ENCODE results near the gene IL1RAPL2.

The IL1RAPL2 gene

DNA sequence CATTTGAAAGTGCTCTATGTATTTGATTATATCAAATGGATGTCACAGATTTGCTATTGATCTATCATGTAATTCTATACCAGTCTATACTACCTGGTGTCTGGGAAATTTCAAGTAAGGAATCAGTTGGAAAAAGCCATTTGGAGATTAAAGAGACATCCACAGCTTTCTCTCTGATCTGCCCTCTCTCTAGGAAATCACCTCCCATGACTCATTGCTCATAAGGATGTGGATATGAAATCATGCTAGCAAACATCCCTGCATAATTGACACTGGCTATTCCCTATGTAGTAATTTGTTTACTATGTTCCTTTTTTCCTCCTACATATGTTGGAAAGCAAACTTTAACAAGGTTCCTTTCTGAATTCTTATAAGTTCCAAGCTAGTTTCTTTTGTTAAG, 560.2 kb downstream of the IL1RAPL2 start:
- Histone ChIP-seq H3K27me3 (ENCODE audit: control insufficient read depth, low read length) (no peaks in the 10 kb centered on the region), H3K36me3 (ENCODE audit: control insufficient read depth, low read length) (no peaks in the 10 kb centered on the region), H4K20me1 (ENCODE audit: control insufficient read depth, insufficient read depth, low read depth, low read length) (no peaks in the 10 kb centered on the region), H3F3A (ENCODE audit: control insufficient read depth, insufficient read depth) (no peaks in the 10 kb centered on the region), H3K79me2 (ENCODE audit: control insufficient read depth, low read length) (no peaks in the 10 kb centered on the region), H3K27ac (ENCODE audit: low read depth, low read length) (no peak overlapping the region), H3K4me2 (ENCODE audit: low read length) (no peak overlapping the region), H3K9me2 (replicated peaks; ENCODE audit: control insufficient read depth, low read length) (no peaks in the 10 kb centered on the region), H3K9me3 (ENCODE audit: control insufficient read depth, insufficient read depth, low read length) (no peaks in the 10 kb centered on the region), H3K4me1 (ENCODE audit: control insufficient read depth, low read length) (no peaks in the 10 kb centered on the region), H3K4me3 (ENCODE audit: low read length) (no peak overlapping the region)
- TF ChIP-seq EZH2phosphoT487 (IDR thresholded peaks at IDR 0.05; ENCODE audit: borderline replicate concordance, low read length) = no peak
- TF ChIP-seq, protein P1, sequence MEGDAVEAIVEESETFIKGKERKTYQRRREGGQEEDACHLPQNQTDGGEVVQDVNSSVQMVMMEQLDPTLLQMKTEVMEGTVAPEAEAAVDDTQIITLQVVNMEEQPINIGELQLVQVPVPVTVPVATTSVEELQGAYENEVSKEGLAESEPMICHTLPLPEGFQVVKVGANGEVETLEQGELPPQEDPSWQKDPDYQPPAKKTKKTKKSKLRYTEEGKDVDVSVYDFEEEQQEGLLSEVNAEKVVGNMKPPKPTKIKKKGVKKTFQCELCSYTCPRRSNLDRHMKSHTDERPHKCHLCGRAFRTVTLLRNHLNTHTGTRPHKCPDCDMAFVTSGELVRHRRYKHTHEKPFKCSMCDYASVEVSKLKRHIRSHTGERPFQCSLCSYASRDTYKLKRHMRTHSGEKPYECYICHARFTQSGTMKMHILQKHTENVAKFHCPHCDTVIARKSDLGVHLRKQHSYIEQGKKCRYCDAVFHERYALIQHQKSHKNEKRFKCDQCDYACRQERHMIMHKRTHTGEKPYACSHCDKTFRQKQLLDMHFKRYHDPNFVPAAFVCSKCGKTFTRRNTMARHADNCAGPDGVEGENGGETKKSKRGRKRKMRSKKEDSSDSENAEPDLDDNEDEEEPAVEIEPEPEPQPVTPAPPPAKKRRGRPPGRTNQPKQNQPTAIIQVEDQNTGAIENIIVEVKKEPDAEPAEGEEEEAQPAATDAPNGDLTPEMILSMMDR (IDR thresholded peaks at IDR 0.05; ENCODE audit: low read depth, low read length, poor library complexity, severe bottlenecking) = no peak

DNA sequence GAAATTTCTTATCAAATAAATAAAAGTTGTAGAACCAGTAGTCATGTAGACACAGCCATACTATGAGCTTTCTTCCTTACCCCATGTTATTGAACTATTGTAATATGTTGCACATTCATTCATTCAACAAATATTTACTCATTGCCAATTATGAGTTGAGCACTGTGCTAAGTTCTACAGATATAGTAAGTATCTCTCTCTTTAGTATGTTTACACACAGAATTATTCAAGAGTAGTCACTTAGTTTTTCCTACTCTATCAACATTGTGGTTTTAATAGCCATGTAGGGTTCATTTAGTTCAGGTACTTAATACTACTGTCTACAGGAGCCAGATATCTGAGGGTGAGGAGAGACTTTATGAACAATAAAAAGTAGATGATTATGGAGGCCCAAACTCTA, 568.3 kb downstream of the IL1RAPL2 start:
- Histone ChIP-seq H3K27me3 (ENCODE audit: control insufficient read depth, low read length) (no peaks in the 10 kb centered on the region), H3K27ac (ENCODE audit: low read depth, low read length) (no peak overlapping the region), H3K4me1 (ENCODE audit: control insufficient read depth, low read length) (no peaks in the 10 kb centered on the region), H3F3A (ENCODE audit: control insufficient read depth, insufficient read depth) (no peaks in the 10 kb centered on the region), H3K9me2 (replicated peaks; ENCODE audit: control insufficient read depth, low read length) (no peaks in the 10 kb centered on the region), H3K4me3 (ENCODE audit: low read length) (no peak overlapping the region), H3K4me2 (ENCODE audit: low read length) (no peak overlapping the region), H3K79me2 (ENCODE audit: control insufficient read depth, low read length) (no peaks in the 10 kb centered on the region), H4K20me1 (ENCODE audit: control insufficient read depth, insufficient read depth, low read depth, low read length) (no peaks in the 10 kb centered on the region), H3K36me3 (ENCODE audit: control insufficient read depth, low read length) (no peaks in the 10 kb centered on the region), H3K9me3 (ENCODE audit: control insufficient read depth, insufficient read depth, low read length) (no peaks in the 10 kb centered on the region)
- no peak for TF ChIP-seq EZH2phosphoT487 (IDR thresholded peaks at IDR 0.05; ENCODE audit: borderline replicate concordance, low read length)
- TF ChIP-seq, protein P1 (IDR thresholded peaks at IDR 0.05; ENCODE audit: low read depth, low read length, poor library complexity, severe bottlenecking) = no peak

DNA sequence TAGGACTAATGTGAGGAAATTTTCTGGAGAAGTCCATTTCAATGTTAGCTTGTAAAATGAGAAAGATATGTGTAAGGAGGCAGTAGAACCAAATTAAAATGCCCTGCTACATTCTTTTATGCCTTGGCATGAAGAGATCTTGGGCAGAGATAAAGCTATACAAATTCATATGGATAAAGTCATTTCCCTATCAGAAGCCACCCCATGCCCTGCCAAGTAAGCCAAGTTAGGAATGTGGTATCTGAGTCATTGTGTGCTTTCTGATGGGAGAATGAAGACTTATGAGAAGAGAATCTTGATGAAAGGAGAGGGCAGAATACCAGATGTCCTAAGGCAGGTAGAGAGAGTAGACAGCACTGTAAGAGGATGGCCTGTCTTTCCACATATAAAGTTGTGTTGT, 570.8 kb downstream of the IL1RAPL2 start:
- Histone ChIP-seq H3K4me2 (ENCODE audit: low read length) (no peak overlapping the region), H3K9me3 (ENCODE audit: control insufficient read depth, insufficient read depth, low read length) (no peaks in the 10 kb centered on the region), H3K4me1 (ENCODE audit: control insufficient read depth, low read length) (no peaks in the 10 kb centered on the region), H3K9me2 (replicated peaks; ENCODE audit: control insufficient read depth, low read length) (no peaks in the 10 kb centered on the region), H3K4me3 (ENCODE audit: low read length) (no peak overlapping the region), H4K20me1 (ENCODE audit: control insufficient read depth, insufficient read depth, low read depth, low read length) (no peaks in the 10 kb centered on the region), H3F3A (ENCODE audit: control insufficient read depth, insufficient read depth) (no peaks in the 10 kb centered on the region), H3K79me2 (ENCODE audit: control insufficient read depth, low read length) (no peaks in the 10 kb centered on the region), H3K27ac (ENCODE audit: low read depth, low read length) (no peak overlapping the region), H3K27me3 (ENCODE audit: control insufficient read depth, low read length) (no peaks in the 10 kb centered on the region), H3K36me3 (ENCODE audit: control insufficient read depth, low read length) (no peaks in the 10 kb centered on the region)
- TF ChIP-seq EZH2phosphoT487 (IDR thresholded peaks at IDR 0.05; ENCODE audit: borderline replicate concordance, low read length) = no peak
- TF ChIP-seq, protein P1 (IDR thresholded peaks at IDR 0.05; ENCODE audit: low read depth, low read length, poor library complexity, severe bottlenecking) = no peak

DNA sequence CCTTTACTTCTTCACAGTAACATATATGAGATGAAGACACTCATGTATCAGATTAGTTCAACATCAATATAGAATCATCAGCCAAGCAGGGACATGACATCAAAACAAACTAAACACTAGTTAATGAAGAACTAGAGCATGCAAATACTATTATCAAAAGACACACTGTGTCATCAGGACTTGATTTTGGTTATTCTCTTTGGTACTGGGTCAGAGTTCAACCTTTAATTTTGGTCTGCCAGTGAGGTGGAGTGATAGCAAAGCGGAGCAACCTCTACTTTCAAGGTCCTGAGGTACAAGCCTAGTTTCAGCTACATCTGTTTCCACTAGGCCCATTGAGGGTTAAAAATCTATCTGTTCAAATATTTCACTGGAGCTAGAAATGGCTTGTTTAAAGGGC, 584.0 kb downstream of the IL1RAPL2 start:
- Histone ChIP-seq H3K4me2 (ENCODE audit: low read length) (no peak overlapping the region), H3K36me3 (ENCODE audit: control insufficient read depth, low read length) (no peaks in the 10 kb centered on the region), H3K4me3 (ENCODE audit: low read length) (no peak overlapping the region), H3K9me3 (ENCODE audit: control insufficient read depth, insufficient read depth, low read length) (no peaks in the 10 kb centered on the region), H3K27ac (ENCODE audit: low read depth, low read length) (no peak overlapping the region), H3K79me2 (ENCODE audit: control insufficient read depth, low read length) (no peaks in the 10 kb centered on the region), H4K20me1 (ENCODE audit: control insufficient read depth, insufficient read depth, low read depth, low read length) (no peaks in the 10 kb centered on the region), H3K27me3 (ENCODE audit: control insufficient read depth, low read length) (no peaks in the 10 kb centered on the region), H3K4me1 (ENCODE audit: control insufficient read depth, low read length) (no peaks in the 10 kb centered on the region), H3F3A (ENCODE audit: control insufficient read depth, insufficient read depth) (no peaks in the 10 kb centered on the region), H3K9me2 (replicated peaks; ENCODE audit: control insufficient read depth, low read length) (no peaks in the 10 kb centered on the region)
- TF ChIP-seq EZH2phosphoT487 (IDR thresholded peaks at IDR 0.05; ENCODE audit: borderline replicate concordance, low read length) = no peak
- TF ChIP-seq, protein P1 (IDR thresholded peaks at IDR 0.05; ENCODE audit: low read depth, low read length, poor library complexity, severe bottlenecking) = no peak

All from DOHH2 (cell line).